Measurements from ENCODE around the gene EML4.

EML4 gene

DNA sequence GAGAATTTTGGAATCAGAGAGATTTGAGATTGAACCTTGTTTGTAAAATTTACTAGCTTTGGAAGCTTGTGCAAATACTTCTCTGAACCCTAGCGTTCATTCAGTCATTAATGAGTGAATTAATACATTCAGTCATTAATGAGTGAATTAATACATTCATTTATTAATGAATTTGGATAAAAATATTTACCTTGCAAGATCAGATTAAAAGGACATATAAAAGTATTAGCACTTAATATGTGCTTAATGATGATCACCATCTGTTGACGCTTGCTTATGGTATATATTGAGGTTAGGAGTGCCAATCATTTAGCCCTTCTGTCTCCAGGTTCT, 26.9 kb downstream of the EML4 start:
- no peak for DNase-seq (ENCODE audit: low spot score)

DNA sequence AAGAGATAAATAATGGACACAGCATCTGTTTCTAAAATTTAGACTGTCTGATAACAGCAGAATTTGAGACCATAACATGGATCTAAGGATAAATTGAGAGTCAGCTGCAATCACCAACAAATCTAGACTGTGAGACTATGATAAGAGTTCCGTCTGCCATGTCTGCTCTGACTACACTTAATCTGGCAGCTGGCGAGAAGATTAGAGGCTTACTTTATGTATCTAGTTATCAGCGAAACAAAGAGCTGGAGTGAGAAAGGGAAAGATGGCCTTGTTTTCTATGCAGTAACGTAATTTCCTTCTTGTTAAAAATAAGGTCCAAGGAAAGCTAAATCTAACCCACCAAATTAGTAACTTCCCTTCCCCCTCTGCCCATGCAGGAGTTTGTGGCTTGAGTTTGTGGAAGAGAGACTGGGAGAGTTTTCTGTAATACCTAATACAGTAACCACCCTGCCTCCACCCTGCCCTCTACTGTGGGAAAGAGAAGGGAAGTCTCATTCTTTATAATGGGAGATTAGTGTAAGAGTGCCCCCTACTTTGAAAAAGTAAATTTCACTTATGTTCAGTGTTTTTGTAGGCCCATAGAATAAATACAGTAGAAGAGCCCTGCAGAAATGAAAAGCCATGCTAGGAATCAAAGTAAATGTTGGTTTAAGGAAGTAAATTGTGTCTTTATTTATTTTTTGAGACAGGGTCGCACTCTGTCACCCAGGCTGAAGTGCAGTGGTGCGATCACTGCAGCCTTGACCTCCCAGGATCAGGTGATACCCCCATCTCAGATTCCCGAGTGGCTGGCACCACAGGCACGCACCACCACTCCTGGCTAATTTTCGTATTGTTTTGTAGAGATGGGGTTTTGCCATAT, 27.5 kb downstream of the EML4 start:
- peak; percentile 82 for DNase-seq (ENCODE audit: low spot score)

DNA sequence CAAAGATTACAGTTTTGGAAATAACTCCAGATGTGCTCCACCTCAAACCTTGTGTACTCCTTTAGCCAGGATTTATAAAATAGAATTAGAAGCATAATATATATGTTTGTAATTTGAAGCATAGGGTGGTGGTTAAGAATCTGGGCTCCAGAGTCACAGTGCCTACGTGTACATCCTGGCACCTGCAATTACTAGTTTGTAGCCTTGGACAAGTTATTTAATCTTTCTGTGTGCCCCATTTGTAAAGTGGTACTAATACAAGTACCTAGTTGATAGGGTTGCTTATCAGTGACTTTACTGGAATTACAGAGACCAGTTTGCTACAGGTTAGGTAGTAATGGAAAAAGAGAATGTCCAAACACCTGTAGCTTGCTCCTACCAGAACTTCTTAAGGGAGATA, 28.6 kb downstream of the EML4 start:
- DNase-seq (ENCODE audit: low spot score), result no peak

DNA sequence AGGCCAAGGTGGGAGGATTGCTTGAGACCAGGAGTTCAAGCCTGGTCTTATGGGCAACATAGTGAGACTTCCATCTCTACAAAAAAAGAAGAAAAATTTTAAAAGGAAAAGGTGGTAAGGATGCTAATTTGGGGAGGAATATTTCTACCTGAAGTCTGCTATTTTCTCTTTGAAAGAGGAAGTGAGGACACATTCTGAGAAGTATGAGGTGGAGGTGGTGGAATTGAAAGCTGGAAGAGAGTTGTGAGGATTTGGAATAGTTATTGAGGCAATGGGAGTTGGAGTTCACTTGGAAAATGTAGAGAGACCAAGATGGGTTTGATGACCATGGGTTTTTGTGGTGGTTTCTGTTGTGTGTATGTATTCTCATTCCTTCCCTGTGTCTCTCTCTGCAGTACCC, 29.3 kb downstream of the EML4 start:
- no peak for DNase-seq (ENCODE audit: low spot score)

DNA sequence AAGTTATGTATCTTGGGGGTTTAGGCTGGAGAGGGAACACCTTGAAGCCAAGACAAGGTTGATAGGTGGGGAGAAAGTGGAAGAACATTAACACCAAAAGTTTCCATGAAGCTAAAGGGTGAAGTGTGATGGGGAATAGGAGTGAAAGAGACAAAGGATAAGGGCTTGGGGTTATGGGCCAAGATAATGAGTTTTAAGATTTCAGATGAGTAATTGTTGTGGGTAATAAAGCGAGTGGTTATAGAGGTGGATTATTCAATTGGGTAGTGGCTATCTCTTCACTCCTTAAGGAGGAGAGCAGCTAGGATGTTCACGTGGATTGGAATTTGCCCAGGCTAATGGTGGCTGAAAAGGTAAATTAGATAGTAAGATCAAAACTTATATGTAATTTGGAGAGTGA, 29.8 kb downstream of the EML4 start:
- no peak for DNase-seq (ENCODE audit: low spot score)

DNA sequence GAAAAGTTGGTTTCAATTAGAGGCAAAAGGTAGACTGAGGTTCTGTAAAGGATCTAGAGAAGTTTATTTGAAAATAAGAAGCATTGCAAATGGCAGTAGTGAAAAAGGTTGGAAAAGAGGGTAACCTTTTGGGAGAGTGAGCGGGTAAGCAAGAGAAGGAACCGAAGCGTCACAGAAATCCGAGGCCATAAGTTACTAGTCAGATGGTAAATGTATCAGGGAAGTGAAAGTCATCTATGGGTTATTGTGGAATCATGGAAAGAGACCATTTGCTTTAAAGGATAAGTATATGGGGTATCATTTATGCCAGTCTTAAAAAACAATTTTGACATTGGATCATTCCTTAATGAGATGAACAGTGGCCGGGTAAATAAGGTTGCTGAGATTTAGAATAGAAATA, 30.5 kb downstream of the EML4 start:
- no peak for DNase-seq (ENCODE audit: low spot score)

DNA sequence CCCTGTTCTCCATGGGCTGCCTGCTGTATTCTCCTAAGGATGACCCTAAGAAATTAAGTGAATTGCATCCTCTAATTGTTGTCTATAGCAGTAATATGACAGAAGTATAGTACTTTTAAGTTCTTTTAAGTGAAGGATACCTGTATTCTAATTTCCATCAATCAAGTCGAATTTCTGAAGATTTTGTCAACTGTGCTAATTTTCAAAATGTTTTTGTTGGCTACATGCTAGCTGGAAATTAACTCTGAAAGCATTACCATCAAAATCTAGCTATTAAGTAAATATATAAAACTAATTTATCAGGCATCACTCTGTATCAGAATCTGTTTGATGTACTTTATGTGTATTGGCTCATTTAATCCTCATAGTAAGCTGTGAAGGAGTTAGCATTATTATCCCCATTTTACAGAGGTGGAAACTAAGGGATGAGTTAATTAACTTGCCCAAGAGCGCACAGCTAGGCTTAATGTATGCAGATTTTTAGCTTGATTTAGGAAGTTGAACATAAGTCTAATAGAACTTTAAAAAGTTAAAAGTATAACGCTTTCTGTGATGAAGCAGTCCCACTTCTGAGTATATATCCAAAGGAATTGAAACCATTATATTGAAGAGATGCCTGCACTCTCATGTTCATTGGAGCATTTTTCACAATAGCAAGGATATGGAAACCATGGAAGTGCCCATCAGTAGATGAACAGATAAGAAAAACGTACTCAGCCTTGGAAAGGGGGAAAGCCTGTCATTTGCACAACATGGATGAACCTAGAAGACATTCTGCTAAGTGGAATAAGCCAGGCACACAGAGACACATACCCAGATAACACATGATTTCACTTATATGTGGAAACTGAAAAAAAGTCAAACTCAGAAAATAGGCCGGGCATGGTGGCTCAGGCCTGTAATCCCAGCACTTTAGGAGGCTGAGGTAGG, 32.0 kb downstream of the EML4 start:
- DNase-seq (ENCODE audit: low spot score), result no peak

GRCh38 chr2:42202634-42203008, 33.5 kb downstream of the EML4 start:
- DNase-seq (ENCODE audit: low spot score), result no peak

DNA sequence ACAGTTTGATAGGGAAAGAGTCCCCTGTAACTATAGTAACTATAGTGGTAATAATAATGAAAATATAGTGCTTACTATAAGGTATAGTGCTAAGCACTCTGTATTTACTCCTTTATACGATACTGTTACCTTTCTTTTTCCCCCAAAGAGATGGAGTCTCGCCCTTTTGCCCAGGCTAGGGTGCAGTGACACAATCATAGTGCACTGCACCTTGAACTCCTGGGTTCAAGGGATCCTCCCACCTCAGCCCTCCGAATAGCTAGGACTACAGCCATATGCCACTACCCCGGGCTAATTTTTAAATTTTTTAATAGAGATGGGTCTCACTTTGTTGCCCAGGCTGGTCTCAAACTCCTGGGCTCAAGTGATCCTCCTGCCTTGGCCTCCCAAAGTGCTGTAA, 34.6 kb downstream of the EML4 start:
- DNase-seq (ENCODE audit: low spot score), result no peak

GRCh38 chr2:42205337-42205736, 36.2 kb downstream of the EML4 start:
- no peak for DNase-seq (ENCODE audit: low spot score)

DNA sequence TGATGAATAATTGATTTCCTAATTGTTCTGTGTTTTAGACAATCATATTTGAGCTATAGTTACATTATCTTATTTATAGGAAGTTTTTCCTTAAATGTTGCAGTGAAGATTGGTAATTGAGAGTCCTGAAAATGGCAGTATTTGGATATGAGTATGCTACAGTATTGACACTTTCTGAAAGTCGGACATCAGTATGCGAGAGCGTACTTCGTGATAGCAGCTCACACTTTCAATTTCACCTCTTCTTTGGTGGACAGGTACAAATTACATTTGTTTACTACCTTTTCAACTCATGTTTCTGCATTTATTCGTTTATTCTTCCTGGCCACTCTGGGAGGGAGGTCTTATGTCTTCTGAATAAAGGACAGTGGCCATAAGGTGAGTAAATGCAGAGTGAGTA, 38.7 kb downstream of the EML4 start:
- DNase-seq (ENCODE audit: low spot score), result no peak

DNA sequence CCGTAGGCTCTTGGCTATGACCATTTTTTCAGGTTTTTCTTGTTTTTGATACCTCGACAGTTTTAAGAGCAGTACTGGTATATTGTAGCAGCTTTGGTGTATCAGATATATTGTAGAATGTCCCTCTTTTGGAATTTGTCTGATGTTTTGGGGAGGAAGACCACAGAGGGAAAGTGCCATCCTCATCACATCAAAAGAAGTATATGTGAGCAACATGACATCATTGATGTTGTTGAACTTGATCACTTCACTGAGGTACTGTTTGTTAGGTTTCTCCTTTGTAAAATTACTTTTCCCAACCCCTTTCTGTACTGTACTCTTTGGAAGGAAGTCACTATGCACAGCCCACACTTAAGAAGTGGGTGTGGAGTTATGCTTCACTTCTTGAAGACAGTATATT, 41.0 kb downstream of the EML4 start:
- DNase-seq (ENCODE audit: low spot score), result no peak

DNA sequence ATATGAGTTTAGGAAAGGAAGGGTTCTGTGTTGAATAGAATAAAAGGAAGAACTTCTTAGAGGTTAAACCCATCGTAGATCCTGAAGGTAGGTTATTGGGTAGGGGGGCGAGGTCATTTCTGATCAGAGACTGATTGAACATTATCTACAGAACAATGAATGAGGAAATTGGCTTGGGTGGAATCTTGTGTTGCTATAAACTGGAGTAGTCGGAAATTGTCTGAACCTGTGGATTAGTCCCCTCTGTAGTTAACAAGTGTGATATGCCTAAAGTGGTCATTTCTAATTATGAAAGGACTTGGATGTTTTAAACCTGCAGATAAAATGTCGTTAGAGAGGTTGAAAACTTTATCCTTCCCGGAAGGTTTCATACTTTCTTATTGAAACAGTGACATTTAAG, 42.1 kb downstream of the EML4 start:
- DNase-seq (ENCODE audit: low spot score), result no peak

GRCh38 chr2:42214669-42215068, 45.5 kb downstream of the EML4 start:
- no peak for DNase-seq (ENCODE audit: low spot score)

GRCh38 chr2:42216694-42217093, 47.5 kb downstream of the EML4 start:
- DNase-seq (ENCODE audit: low spot score), result no peak

DNA sequence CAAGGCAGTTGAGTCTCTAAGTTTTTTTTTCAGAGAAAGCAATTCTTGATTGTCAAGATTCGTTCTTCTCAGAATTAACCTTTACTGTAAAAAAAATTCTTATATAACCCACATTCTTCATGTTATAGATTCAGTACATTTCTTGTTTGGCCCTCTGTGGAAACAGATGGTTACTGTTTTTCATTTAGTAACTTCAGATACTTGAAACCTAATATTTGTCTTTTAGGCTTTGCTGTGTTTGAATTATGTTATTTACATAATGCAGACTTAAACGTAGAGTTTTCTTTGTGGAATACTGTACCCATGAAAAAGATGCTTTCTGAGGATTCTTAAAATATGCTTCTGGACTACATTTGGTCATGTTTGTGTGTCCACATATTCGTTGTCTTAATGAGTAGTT, 48.2 kb downstream of the EML4 start:
- DNase-seq (ENCODE audit: low spot score), result no peak

- DNase-seq (ENCODE audit: low spot score), result no peak
Observed at GRCh38 chr2:42217914-42218313, 48.8 kb downstream of the EML4 start.

DNA sequence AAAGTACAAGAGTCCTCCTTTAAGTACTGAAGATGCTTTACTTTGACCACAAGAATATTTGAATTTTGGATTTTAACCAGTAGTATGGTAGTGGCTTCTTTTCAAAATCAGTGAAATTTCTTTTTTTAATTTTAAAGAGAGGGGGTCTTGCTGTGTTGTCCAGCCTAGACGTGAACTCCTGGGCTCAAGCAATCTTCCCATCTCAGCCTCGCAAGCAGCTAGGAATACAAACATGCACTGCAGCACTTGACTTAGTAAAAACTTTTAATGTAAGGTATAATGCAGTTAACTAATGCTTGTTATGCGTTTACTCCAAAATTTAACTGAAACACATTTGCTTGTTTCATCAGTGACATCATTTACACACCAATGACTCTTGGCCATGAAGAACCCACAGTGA, 49.6 kb downstream of the EML4 start:
- no peak for DNase-seq (ENCODE audit: low spot score)

GRCh38 chr2:42219160-42219559, 50.0 kb downstream of the EML4 start:
- no peak for DNase-seq (ENCODE audit: low spot score)

DNA sequence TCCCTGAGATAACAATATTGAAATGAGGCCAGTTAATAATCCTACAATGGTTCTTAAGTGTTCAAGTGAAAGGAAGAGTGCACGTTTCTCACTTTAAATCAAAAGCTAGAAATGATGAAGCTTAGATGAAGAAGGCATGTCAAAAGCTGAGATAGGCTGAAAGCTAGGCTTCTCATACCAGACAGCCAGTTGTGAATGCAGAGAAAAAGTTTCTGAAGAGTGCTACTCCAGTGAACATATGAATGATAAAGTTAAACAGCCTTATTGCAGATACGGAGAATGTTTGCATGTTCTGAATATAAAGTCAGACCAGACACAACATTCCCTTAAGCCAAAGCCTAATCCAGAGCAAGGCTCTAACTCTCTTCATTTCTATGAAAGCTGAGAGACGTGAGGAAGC, 51.4 kb downstream of the EML4 start:
- no peak for DNase-seq (ENCODE audit: low spot score)

DNA sequence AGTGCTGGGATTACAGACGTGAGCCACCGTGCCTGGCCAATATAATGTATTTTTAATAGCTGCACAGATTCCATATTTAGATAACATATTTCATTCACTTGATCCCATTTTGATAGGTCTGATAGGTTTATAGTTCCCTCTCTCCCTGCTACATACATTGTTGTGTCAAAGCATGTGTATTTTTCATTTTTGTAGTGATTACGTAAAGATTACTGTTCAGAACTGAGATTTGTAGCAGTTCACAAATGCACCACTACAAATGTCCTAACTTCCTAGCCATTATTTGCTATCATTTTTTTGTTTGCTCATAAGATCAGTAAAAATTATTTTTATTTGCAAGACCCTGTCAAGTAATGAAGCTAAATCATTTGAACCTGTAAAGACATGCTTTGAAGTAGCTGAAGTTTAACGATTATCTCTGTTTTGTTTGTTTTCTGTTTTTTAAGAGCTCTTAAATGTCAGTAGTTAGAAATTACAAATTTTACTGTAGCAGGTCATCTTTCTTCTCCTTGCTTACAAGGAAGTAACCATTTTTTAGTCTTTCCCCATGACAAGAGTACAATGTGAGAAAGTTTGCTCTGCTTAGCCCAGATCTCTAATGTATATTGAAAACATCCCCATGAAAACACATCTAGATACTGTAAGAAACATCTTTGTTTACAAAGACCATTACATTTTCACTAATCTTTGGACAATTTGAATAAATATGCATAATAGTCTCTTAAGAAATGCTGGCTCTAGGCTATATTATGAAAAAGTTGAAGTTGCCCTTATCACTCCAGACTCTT, 54.1 kb downstream of the EML4 start:
- DNase-seq (ENCODE audit: low spot score), result no peak

DNA sequence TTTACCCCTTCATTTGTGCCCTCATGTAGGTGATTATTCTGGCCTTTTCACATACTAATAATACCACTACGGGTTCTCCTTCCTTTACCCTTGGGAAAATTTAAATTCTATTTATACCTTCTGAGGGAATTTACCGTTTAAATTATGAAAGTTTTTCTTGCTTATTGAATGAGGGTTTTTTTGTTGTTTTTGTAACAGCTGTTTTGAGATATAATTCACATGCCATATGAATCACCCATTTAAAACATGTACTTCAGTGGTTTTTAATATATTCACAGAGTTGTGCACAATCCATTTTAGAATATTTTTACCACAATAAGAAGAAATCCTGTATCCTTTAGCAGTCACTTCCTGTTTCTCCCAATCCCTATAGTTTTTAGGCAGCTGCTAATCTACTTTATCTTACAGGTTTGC, 54.7 kb downstream of the EML4 start:
- DNase-seq (ENCODE audit: low spot score), result no peak

All from pons (tissue), 1 donor.